IMR-90 (cell line): ENCODE measurements around the gene LMOD1. TPM values are rescaled to one million over a fixed set of nuclear protein-coding genes. Genes with fewer than 3 reads are reported as not detected.

Experiments used
- CHD1 ChIP-seq: IDR thresholded peaks from 2 replicates; pipeline ENCODE4 v1.6.1; 2012; ENCODE audit warnings: low read depth, low read length, improper control_type of control experiment
- MAZ ChIP-seq: IDR thresholded peaks from 2 replicates; pipeline ENCODE4 v1.6.1; 2012; ENCODE audit warnings: low read depth, mild to moderate bottlenecking, low read length, improper control_type of control experiment, moderate library complexity, borderline replicate concordance
- RAD21 ChIP-seq: IDR thresholded peaks from 2 replicates; pipeline ENCODE4 v1.6.1; 2012; ENCODE audit warnings: low read length, improper control_type of control experiment
- polyA plus RNA-seq, 3 experiments: library from polyadenylated mRNA; depleted of rRNA; stranded (reverse); fragments of >200 nt; gene quantifications; 2 replicates each; pipeline ENCODE4 v1.2.3, GENCODE V29; 2012; ENCODE audit warnings: low replicate concordance in 1 of 3
- total RNA-seq: library from RNA; depleted of rRNA; stranded (reverse); fragments of >200 nt; gene quantifications from 2 replicates; pipeline ENCODE4 v1.2.3, GENCODE V29; 2012

Gene LMOD1
- total and polyA plus RNA-seq, 2 of the 4 experiments (the other 2 are of a cell fraction), result 51.7 to 53.2 TPM

- TF ChIP-seq MAZ (no peak), RAD21 (no peak), CHD1 (no peak)
Observed at GRCh38 chr1:201889090-201889968, 57.0 kb downstream of the LMOD1 start (continued).
